ENCODE data around the gene CNOT4.

CNOT4 gene, protein sequence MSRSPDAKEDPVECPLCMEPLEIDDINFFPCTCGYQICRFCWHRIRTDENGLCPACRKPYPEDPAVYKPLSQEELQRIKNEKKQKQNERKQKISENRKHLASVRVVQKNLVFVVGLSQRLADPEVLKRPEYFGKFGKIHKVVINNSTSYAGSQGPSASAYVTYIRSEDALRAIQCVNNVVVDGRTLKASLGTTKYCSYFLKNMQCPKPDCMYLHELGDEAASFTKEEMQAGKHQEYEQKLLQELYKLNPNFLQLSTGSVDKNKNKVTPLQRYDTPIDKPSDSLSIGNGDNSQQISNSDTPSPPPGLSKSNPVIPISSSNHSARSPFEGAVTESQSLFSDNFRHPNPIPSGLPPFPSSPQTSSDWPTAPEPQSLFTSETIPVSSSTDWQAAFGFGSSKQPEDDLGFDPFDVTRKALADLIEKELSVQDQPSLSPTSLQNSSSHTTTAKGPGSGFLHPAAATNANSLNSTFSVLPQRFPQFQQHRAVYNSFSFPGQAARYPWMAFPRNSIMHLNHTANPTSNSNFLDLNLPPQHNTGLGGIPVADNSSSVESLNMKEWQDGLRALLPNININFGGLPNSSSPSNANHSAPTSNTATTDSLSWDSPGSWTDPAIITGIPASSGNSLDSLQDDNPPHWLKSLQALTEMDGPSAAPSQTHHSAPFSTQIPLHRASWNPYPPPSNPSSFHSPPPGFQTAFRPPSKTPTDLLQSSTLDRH

DNA sequence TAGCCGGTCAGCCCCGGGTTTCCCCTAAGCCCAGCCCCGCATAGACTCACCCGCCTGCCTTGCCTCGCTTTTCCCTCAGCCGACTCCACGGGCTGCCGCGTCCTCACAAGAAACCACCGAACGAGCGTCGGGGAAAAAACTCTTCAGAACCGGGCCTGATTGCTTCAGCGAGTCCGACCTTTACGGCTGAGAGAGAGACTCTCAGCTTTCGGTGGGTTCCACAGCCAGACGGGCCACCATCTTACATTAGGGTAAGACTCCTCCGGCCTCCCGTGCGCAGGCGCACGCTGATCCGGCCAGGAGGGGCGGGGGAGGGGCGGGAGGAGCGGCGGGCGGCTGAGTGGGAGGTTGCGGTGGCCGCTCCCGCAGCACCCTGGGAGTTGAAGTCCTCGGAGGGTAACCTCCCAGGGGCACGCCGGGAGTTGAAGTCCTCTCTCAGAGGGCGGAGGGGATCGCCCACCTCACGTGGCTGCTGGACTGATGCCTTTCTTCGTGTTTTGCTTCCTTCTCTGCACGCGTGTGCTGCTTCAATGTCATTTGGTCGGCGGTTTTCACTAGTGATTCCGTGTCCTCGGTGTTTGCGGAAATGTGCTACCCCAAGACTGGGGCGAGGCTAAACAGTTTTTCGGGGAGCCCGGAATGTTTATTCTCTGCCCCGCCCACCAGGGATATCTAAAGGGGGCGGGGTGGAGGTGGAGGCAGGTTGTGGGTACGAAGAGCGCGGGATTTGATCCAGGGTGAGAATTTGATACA, at the start of gene CNOT4:
Gene CNOT4, minus strand, starts transcription at position 264 of the 753 bp plus-strand sequence. CDS start 71,771 bp downstream, outside the sequence.
- peak; percentile 95 for DNase-seq

DNA sequence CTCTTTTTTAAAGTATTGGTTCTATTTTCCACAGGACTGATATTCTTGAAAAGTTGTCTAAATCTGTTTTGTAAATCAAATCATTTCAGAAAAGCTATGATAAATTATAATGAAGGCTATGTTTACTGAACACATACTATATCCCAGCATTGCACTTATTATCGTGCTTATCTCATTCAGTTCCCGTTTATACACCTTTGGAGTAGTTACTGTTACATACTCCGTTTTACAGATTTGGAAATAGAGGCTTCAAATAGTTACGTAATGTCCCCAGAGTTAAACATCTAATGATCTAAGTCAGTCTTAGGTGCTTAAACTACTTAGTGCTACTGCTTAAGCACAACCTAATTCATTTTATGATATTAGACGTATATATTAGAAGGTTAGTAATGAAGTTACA, 49.0 kb upstream of the CNOT4 start:
- DNase-seq, result no peak

DNA sequence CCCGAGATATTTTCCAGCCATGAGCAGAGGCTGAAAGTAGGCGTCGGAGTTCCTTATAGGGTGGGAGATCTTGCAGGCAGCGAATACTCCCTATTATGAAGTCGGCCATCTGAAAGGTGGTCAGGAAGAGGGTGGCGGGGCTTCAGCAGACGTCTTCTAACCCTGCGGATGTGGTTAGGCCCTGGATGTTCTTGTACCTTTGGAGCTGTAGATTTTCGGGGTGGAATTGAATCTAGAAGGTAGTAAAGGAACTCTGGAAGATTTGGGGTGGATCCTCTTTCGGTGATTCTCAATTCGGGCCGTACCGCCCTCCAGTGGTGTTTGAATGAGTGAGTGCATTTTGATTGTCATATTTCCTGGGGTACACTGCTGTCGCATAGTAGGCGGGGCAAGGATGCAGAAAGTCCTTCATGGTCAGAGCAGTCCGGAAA, 48.5 kb upstream of the CNOT4 start:
- peak; percentile 66 for DNase-seq

DNA sequence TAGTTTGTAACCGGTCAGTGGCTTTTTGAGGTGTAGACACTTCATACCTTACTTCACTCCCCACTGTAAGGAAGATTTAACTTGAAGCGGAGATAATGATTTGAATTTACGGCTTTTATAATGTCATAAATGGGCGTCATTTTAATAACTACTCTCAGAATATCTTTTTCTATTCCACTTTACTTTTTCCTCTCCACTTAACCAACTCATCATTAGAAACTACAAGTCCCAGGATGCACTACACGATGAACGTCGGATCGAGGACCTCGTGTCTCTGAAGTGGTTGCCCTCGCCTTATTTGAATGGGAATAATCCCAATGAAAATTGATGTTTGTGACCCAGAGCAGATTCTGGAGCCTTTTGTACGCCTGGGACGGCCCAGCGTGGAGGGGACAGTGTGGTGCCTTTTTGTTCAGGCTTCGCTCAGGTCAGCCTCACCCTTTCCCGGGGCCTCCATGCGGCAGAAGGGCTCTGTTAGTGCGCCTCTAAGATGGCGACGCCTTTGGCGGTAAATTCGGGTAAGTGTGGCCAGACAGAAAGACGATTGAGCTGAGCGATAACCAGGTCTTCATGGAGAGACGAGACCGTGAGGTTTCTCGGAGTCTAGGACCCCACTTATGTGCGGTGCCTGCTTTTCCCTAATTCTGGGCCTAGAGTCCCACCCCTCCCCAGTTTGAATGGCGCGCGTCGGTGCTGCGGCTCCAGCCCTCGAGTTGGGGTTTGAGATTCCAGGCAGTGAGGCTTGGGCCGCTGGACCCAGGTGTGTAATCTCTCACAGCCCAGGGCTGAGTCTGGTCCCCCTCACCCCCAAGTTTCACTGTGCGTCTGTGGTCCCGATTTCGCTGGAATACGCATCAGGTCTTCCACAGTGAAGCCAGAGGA, 47.8 kb upstream of the CNOT4 start, which contains the start of gene NUP205:
Gene NUP205, plus strand, starts transcription at position 463 of the 882 bp plus-strand sequence. Its CDS starts 28 bp downstream, at position 491.
- peak; percentile 69 for DNase-seq

DNA sequence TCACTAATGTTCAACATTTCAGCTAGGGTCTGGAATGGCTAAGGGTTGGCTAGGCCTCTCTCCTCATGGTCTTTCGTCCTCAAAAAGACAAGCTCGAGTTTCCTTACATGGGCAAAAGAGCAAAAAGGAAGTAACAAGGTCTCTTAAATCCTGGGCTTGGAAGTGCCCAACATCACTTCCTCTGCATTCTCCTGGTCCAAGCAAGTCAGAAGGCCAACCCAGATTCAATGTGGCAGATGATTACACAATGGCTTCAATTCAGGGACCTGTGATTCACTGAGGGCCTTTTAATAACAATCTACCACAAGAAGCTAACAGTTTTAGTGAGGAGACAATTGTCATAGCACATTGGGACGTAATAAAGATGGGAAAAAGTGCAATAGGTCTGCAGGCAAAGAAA, 43.4 kb upstream of the CNOT4 start:
- DNase-seq, result no peak

DNA sequence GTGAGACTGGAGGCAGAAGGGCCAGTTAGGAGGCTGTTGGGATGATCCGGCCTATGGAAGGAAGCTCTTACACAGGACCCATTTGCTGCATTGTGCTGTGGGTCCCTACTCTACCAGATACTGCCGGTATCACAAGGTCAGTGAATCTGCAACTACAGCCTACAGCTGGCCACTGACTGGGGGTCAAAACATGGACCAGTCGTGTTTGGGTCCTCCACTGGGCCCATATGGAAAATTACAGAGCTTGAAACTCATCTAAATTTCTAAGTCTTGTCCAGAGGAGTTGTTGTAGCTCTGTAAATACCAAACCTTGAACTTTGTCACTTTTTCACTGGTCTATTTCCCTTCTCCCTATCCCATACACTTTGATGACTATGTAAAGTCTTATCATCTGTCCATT, 42.2 kb upstream of the CNOT4 start:
- no peak for DNase-seq

DNA sequence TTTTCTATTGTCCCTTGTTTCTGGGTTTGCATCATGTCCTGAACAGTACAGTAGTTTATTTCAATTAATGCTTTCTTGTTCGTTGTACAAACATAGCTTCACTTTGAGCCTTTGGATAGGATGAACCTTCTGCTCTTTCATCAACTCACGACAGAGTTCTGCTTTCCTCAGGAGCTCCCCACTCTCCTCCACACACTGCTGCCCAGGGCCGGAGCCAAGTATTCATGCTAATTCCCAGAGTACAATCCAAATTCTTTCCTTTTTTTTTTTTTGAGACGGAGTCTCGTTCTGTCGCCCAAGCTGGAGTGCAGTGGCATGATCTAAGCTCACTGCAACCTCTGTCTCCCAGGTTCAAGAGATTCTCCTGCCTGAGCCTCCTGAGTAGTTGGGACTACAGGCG, 40.3 kb upstream of the CNOT4 start:
- no peak for DNase-seq

DNA sequence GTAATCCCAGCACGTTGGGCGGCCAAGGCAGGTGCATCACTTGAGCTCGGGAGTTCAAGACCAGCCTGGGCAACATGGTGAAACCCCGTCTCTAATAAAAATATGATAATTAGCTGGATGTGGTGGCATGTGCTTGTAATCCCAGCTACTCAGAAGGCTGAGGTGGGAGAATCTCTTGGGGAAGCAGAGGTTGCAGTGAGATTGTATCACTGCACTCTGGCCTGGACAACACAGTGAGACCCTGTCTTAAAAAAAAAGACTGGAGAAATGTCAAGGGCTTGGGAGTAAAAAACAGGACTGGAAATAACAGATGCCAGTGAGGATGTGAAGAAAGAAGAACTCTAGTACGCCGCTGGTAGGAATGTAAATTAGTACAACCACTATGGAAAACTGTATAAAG, 31.1 kb upstream of the CNOT4 start:
- DNase-seq, result no peak

DNA sequence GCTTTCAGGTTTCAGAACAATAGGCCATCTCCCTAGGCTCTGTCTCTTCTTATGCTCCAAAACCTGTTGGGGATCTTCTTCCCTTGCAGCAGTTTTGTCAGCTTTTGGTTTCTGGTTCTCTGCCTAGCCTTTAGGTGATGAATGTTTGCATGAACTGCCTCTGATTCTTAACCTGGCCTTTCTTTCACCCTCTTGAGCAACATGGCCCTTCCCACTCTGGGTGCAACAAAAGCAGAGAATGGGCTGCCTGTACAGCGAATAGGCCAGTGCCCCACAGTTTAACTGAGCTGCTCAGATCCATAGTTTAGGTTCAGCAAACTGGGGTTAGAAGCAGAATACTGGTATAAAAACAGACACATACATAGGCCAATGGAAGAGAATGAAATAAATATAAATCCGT, 29.7 kb upstream of the CNOT4 start:
- no peak for DNase-seq

DNA sequence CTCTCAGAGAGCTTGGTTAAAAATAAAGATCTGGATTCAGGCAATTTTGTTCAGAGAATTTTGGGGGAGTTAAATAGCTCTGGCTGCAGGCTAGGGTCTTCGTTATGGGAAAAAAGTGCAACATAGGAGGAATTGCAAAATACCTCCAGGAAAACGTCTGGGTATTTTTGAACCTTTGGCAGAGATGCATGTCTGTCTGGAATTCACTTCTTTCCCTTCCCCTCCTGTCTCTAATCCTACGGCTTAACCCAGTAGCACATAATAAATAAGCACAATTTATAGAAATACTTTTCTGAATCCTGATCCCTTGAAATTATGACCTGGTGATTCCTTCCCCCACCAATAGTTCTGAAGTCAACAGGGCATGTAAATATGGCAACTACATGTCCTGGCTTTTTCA, 28.5 kb upstream of the CNOT4 start:
- DNase-seq, result no peak

DNA sequence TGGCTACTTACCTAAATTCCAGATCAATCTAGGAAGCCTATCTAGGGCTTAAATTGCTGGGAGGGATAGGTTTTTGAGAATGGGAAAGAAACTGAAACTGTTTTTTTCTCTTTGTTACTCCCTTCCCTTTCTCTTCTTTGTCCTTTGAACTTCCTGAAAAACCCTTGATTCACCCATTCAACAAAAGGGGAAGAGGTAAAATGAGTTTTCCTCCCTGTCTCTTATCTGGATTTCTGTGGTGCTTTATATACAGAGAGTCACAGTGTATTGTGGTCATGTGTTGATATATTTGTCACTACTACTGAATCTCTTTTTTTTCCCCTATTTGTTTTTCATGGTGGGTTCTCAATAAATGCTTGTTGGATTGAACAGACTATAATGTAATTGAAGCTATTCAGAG, 28.0 kb upstream of the CNOT4 start:
- DNase-seq, result no peak

DNA sequence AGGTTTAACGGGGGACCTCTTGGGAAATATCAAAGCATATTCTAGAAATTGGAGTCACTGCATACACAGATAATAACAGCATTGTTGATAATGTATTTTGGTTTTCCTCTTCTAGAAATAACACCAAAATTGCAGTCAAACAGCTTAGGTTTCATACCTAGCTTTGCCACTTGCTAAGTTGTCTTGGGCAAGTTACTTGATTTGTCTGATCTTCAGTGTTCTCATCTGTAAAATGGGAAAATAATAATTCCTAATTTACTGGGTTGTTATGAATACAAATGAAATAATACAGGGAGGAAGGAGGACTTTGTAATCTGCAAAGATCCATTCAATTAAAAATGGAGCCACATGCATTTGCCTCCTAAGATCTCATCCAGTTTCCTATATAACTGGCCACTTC, 27.6 kb upstream of the CNOT4 start:
- DNase-seq, result no peak

DNA sequence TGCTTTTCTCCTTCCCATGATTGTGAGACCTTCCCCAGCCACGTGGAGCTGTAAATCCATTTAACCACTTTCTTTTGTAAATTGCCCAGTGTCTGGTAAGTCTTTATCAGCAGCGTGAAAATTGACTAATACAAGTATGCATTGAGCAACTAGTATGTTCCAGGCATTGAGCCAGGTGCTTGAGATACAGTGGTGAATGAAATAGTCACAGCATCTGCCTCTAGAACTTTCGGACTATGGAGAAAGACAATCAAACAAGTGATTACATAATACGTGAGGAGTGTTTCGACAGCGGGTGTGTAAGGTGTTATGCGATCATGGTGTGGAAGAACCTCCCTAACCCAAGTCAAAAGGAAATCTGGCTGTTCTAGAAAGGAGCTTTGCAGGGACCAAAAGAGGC, 26.2 kb upstream of the CNOT4 start:
- DNase-seq, result no peak

DNA sequence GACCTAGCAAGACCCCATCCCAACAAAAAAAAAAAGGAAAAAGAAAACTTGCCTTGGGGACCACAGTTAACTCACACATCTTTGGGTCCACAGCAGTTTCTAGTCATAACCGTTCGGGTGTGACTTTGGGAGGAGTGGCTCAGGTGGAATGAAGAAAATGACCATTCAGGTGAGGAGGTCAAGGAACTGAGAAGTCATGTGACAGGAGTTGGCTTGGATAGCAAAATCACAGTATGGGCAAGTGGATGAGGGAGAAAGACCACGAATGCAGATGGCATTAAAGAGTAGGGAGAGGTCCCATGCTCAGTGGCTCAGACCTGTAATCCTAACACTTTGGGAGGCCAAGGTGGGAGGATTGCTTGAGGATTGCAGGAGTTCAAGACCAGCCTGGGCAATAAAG, 17.1 kb upstream of the CNOT4 start:
- DNase-seq, result no peak

DNA sequence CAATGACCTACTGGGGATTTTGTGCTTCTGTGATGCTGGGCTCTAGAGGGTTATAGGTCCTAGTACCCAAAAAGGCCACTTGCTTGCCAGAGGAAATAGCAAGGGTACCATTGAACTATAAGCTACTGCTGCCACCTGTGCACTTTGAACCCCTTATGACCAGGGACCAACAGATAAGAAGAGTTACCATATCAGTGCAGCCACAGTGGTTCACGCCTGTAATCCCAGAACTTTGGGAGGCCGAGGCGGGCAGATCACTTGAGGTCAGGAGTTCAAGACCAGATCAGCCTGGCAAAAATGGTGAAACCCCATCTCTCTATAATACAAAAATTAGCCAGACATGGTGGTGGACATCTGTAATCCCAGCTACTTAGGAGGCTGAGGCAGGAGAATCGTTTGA, 15.5 kb upstream of the CNOT4 start:
- no peak for DNase-seq

DNA sequence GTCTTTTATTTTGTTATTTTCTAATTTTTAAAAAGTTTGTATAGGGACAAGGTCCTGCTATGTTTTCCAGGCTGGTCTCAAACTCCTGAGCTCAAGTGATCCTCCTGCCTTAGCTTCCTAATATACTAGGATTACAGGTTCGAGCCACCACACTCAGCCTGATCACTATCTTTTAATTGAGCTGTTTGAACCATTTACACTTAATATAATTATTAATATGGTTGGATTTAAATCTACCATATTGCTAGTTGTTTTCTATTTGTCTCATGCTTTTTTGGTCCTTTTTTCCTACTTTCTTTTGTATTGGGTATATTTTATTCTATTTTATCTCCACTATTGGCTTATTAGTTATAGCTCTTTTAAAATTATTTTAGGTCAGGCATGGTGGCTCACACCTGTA, 13.2 kb upstream of the CNOT4 start:
- DNase-seq, result no peak

DNA sequence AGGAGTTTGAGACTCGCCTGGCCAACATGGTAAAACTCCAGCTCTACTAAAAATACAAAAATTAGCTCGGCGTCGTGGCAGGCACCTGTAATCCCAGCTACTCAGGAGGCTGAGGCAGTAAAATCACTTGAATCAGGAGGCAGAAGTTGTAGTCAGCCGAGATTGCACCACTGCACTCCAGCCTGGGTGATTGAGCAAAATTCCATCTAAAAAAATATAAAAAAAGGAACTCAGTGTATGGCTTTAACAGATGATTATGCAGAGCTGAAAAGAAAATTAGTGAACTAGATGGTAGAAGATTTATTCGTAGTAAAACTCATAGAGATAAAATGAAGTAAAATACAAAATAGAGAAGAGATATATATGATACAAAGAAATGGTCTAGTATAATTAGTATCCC, 12.6 kb upstream of the CNOT4 start:
- no peak for DNase-seq

DNA sequence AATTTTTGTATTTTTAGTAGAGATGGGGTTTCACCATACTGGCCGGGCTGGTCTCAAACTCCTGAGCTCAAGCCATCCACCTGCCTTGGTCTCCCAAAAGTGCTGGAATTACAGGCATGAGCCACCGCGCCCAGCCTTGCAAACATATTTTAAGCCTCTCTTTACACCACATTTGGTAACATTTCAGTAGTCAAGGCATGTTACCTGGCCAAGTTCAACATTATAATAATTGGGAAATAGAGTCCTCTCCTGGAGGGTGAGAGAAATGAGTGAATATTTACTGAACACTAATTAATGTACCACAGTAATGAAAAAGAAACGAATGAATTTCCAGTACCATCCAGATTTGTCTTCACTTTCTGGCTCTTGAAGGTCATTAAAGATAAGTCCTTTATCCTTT, 10.0 kb upstream of the CNOT4 start:
- no peak for DNase-seq

DNA sequence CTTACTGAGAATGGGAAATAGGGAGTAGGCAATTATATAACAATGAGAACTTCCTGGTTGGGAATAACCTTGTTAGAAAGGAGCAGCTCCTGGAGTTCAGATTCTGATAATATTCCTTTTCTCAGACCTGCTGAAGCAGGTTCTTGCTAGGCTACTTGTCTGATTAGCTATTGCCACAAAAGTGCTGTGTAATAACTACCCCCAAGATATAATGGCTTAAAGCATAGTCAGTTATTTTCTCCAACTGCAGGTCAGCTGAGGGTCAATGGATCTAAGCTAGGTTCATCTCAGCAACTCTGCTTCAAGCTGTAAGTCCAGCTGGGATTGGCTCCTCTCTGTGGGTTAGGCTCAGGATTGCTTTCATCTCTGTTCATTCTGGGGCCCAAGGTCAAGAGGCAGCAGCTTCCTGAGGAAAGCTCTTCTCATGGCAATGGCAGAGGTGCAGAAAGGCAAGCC, 9.4 kb upstream of the CNOT4 start:
- DNase-seq, result no peak

DNA sequence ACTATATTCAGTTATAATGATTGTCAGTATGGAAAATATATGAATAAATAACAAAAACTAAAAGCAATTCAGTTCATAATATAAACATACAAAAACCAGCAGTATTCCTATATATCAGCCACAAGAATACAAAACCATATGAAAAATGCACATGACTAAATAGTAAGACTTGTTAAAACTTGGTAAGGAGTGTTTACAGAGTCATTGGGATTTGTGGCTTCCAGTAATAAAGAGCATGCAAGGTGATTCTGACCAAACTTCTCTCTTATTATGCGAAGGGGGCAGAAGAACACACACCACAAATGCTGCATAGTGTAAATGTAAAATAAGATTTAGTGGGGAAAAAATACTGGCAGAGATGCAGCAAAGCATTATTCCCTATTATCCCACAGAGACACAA, 8.8 kb upstream of the CNOT4 start:
- no peak for DNase-seq

DNA sequence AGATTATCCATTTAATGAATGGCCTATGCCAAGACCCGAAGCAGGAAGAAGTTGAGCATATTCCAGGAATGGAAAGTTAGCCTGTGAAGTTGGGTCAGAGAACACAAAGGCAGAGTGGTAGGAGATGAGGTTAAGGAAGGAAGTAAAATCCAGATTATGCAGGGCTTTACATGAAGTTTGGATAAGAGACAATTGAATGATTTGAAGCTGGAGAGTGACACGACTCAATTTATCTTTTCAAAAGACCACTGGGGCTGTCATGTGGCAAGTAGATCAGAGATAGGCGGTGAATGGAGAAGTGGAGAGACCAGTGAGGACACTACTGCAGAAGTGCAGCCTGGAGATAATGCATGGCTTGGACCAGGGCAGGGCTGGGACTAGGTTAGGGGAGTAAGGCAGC, 7.2 kb upstream of the CNOT4 start:
- no peak for DNase-seq

DNA sequence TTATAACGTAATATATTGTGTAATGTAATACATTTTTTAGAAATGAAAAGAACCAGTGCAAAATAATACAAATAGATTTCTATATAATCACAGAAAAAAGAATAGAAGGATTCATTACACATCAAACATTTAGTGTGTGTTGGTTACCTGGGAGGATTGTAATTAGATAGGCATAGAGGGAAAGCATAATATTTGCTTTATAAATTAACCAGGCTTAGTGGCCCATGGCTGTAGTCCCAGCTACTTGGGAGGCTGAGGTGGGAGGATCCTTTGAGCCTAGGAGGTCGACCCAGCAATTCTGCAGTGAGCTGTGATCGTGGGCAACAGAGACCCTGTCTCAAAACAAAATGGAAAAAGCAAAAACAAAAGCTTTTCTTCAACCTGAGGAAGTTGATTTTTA, 5.0 kb upstream of the CNOT4 start:
- DNase-seq, result no peak

Measured in NCI-H2107 (cell line).